GM21360 (cell line): ENCODE data around the gene RAD9A.
"Not testable (repeated sequence)": the region's sequence is repeated elsewhere in the genome, so short reads cannot be mapped to it uniquely, and the experiment has no call there.

ENCODE experiments used
- ATAC-seq: cut with Tn5 transposase; IDR thresholded peaks from one replicate; pipeline ENCODE4 v1.9.1; 2021; ENCODE audit warnings: mild to moderate bottlenecking, moderate library complexity; ENCODE audit not compliant: unreplicated experiment

RAD9A gene

DNA sequence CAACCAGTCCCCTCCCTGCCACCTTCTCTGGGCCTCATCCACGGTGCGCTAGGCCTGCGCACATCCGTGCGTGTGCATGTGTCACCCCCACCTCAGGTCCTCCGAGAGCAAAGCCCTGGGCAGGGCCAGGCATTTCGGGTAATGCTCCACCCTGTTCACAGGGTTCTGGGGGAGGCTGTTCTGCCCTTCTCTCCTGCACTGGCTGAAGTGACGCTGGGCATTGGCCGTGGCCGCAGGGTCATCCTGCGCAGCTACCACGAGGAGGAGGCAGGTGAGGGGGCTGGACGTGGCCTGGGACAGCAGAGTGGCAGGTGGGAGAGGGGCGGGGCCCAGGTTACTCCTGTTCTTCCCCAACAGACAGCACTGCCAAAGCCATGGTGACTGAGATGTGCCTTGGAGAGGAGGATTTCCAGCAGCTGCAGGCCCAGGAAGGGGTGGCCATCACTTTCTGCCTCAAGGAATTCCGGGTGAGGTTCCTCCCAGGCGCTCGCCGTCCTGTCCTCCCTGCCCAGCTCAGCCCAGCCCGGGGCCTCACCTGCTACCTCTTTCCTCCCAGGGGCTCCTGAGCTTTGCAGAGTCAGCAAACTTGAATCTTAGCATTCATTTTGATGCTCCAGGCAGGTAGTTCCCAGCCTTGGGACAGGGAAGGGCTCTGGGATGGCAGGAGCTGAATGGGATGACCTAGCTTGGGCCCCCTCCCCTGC is 3.9 kb downstream of the RAD9A start:
- ATAC-seq = no peak

DNA sequence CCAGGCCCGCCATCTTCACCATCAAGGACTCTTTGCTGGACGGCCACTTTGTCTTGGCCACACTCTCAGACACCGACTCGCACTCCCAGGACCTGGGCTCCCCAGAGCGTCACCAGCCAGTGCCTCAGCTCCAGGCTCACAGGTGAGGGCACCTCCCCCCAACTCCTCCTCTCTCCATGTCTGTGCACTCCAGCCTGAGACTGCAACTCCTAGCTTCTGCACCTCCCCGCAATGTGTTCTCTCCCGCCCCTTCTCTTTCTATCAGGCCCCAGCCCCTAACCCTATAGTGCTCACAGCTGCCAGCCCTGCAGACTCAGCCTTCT is 4.4 kb downstream of the RAD9A start:
- no peak for ATAC-seq

- no peak for ATAC-seq
Observed at GRCh38 chr11:67396587-67397389, 5.0 kb downstream of the RAD9A start.

- no peak for ATAC-seq
Observed at GRCh38 chr11:67397536-67397935, 5.8 kb downstream of the RAD9A start.

GRCh38 chr11:67397986-67398660 is 6.3 kb downstream of the RAD9A start:
- ATAC-seq = no peak

- ATAC-seq = no peak
Observed at GRCh38 chr11:67398661-67399563, 7.1 kb downstream of the RAD9A start.

DNA sequence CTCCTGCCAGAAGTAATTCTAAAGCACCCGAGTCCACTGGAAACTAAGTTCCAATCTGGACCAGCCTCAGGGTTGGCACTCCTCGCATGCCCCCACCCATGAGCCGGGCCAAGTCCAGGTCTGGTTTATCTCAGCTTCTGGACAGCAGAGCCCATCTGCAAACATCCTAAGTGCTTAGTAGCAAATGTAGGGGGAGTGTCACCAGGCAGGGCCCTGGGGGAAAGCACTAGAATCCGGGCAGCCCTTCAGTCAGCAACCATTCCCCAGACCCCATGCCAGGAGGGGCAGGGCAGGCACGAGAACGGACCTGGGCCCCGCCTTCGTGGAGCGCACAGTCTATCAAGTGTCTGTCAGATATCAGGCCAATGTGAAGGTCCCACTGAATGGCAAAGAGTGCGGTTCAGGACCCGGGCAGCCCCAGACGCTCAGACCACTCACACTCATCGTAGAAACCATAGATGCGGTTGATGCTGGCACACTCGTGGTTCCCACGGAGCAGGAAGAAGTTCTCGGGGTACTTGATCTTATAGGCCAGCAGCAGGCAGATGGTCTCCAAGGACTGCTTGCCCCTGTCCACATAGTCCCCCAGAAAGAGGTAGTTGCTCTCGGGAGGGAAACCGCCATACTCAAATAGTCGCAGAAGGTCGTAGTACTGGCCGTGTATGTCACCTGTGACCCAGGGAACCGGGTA is 8.6 kb downstream of the RAD9A start:
- ATAC-seq = no peak

GRCh38 chr11:67400942-67401494 is 9.2 kb downstream of the RAD9A start:
- no peak for ATAC-seq

GRCh38 chr11:67401495-67402191 is 9.9 kb downstream of the RAD9A start, which contains the start of gene PPP1CA:
PPP1CA (minus strand) TSS chr11:67401858; CDS start chr11:67401782, 76 bp downstream.
- peak; percentile 57 for ATAC-seq

GRCh38 chr11:67402192-67402839 is 10.5 kb downstream of the RAD9A start:
- ATAC-seq = not testable (repeated sequence)

GRCh38 chr11:67403085-67403484 is 11.3 kb downstream of the RAD9A start:
- not testable (repeated sequence) for ATAC-seq

GRCh38 chr11:67404515-67405195 is 12.9 kb downstream of the RAD9A start:
- no peak for ATAC-seq

DNA sequence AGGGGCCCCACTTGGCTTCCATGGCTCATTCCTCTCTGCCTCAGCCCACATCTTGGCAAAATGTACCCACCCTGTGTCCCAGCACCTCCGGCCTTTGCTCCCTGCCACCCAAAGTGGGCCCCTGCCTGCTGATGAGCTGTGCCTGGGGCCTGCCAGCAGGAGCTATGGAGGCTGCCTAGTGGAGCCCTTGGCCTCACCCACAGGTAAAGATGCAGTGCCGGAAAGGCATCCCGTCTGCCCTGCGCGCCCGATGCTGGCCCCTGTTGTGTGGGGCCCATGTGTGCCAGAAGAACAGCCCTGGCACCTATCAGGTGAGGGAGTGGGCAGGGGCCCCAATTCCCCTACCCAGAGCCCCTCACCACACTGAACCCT is 13.4 kb downstream of the RAD9A start:
- no peak for ATAC-seq

DNA sequence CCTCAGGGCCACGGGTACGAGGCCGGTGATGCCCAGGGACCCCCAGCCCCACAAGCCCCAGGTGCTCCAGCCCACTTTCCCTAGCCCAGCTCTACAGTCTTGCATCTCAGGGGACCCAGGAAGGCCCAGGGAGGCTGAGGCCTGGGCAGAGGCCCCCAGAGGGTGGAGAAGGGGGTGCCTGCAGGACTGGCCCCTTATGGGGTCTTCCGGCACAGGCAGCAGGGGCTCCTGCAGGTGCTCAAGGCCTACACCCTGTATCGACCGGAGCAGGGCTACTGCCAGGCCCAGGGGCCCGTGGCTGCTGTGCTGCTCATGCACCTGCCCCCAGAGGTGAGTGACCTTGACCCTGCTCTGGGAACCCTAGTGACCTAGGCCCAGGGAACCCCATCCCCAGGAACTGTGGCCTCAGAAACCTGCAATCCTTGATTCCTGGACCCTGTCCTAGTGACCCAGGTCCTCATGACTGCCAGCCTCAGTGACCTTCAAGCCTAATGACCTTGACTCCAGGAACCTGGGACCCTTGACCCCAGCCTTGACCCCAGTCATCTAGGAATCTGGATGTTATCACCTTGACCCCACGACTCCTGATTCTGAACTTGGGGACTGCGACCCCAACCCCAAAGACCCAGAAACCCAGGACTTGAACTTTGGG is 14.0 kb downstream of the RAD9A start:
- no peak for ATAC-seq

DNA sequence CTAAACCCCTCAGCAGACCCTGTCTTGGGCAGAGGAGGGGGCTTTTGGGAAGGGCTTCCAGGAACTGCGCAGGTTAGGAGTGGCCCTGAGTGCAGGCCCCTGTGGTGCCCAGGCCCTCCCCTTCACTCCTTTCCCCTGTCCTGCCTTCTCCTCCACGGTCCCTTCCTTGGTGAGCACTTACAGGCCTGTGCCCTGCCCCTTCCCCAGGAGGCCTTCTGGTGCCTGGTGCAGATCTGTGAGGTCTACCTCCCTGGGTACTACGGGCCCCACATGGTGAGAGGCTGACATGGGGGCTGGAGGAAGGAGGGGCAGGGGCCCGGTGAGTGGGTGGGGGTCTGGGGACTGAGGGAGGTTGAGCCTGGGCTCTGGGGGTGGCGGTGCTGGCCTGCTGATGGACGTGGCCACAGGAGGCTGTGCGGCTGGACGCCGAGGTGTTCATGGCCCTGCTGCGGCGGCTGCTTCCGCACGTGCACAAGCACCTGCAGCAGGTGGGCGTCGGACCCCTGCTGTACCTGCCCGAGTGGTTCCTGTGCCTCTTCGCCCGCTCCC is 14.7 kb downstream of the RAD9A start:
- no peak for ATAC-seq

DNA sequence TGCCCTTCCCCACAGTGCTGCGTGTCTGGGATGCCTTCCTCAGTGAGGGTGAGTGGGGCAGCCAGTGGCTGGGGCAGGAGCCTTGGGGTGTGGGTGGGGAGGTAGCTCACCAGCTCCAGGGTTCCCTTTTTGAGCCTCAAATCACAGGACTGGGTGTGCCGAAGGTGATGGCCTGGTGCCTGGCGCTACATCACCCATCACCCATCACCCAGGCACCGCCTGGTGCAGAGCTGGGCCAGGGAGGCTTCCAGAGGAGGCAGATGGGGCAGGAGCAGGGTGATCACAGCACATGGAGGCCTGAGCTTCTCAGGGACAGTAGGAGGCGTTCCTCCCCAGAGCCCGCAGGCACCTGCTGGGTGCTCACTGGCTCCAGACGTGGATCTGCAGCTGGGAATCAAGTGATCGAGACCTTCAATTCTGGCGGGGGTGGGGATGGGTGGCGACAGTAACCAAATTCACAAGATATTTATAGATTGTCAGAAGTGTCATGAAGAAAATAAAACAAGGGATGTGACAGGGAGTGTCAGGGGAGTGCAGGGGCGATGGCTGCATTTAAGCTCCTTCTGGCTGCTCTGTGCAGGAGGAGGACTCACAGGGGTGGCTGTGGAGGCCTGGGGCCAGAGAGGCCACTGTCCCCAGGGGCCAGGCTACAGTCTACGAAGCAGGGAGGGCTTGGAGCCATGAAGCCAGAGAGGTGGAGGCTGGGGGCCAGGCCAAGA is 15.3 kb downstream of the RAD9A start:
- no peak for ATAC-seq

DNA sequence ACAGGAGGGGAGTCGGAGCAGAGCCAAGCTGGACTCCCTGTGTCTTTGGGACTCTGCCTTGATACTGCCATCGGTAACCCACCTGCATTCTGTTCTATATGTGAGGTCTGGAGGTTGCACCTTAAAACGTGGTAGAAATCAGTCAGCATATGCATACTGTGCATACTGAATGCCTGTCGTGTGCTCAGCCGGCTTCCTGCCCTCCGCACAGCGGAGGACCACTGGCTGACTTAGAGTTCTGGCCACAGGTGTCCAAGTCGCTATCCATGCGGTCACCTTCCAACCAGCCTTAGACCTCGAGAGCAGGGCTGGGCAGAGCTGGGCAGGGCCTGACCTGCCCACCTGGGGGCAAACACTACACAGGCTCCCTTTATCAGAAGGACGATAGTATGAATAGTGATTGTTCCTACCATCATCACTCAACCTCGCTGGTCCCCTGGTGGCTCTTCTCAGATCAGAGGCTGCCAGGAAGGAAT is 15.9 kb downstream of the RAD9A start:
- ATAC-seq = no peak
